Measurements from ENCODE around the gene CCDC14.
"Not testable (repeated sequence)": the region's sequence is repeated elsewhere in the genome, so short reads cannot be mapped to it uniquely, and the experiment has no call there.

The CCDC14 gene

GRCh38 chr3:123966799-123967198, 5.8 kb upstream of the CCDC14 start:
- H3K4me3 ChIP-seq, H3K27ac ChIP-seq: not testable (repeated sequence)

GRCh38 chr3:123964793-123965192, 3.8 kb upstream of the CCDC14 start:
- not testable (repeated sequence) for H3K27ac ChIP-seq, H3K4me3 ChIP-seq

- Histone ChIP-seq H3K27ac (peak overlapping the region in 20 of 21 experiments; percentile 7 to 88 (median 81)), H3K4me3 (peak overlapping the region; percentile 54 to 88 (median 68))
Observed at GRCh38 chr3:123961508-123961856, 453 bp upstream of the CCDC14 start.

- Histone ChIP-seq H3K4me3 (no peak overlapping the region), H3K27ac (no peak overlapping the region)
Observed at GRCh38 chr3:123953735-123954134, 7.3 kb downstream of the CCDC14 start.

- H3K4me3 ChIP-seq = no peak overlapping the region
Observed at GRCh38 chr3:123952844-123953520, 8.0 kb downstream of the CCDC14 start.

GRCh38 chr3:123951522-123952447, 9.2 kb downstream of the CCDC14 start:
- H3K27ac ChIP-seq = no peak overlapping the region
- H3K4me3 ChIP-seq = no peak overlapping the region

More at GRCh38 chr3:123952844-123953520, 8.0 kb downstream of the CCDC14 start:
- H3K27ac ChIP-seq = no peak overlapping the region

GRCh38 chr3:123949641-123950040, 11.4 kb downstream of the CCDC14 start:
- Histone ChIP-seq H3K27ac (no peak overlapping the region), H3K4me3 (no peak overlapping the region)

- Histone ChIP-seq H3K4me3 (no peak overlapping the region), H3K27ac (no peak overlapping the region)
Observed at GRCh38 chr3:123948449-123948848, 12.6 kb downstream of the CCDC14 start.

GRCh38 chr3:123947482-123947881, 13.5 kb downstream of the CCDC14 start:
- Histone ChIP-seq H3K27ac (no peak overlapping the region), H3K4me3 (no peak overlapping the region)

GRCh38 chr3:123941542-123941941, 19.5 kb downstream of the CCDC14 start:
- H3K4me3 ChIP-seq = no peak overlapping the region
- no peak overlapping the region for H3K27ac ChIP-seq

- Histone ChIP-seq H3K27ac (no peak overlapping the region), H3K4me3 (no peak overlapping the region)
Observed at GRCh38 chr3:123941121-123941520, 19.9 kb downstream of the CCDC14 start.

- Histone ChIP-seq H3K4me3 (no peak overlapping the region), H3K27ac (no peak overlapping the region)
Observed at GRCh38 chr3:123939706-123940105, 21.3 kb downstream of the CCDC14 start.

- no peak overlapping the region for H3K27ac ChIP-seq
- H3K4me3 ChIP-seq = no peak overlapping the region
Observed at GRCh38 chr3:123936400-123936799, 24.6 kb downstream of the CCDC14 start.

GRCh38 chr3:123935830-123936229, 25.2 kb downstream of the CCDC14 start:
- Histone ChIP-seq H3K4me3 (no peak overlapping the region), H3K27ac (no peak overlapping the region)

GRCh38 chr3:123934250-123934649, 26.8 kb downstream of the CCDC14 start:
- H3K27ac ChIP-seq = no peak overlapping the region
- no peak overlapping the region for H3K4me3 ChIP-seq

GRCh38 chr3:123930445-123930844, 30.6 kb downstream of the CCDC14 start:
- no peak overlapping the region for H3K4me3 ChIP-seq

GRCh38 chr3:123929325-123929724, 31.7 kb downstream of the CCDC14 start:
- H3K4me3 ChIP-seq = no peak overlapping the region

More at GRCh38 chr3:123930445-123930844, 30.6 kb downstream of the CCDC14 start:
- H3K27ac ChIP-seq = no peak overlapping the region

GRCh38 chr3:123926396-123926795, 34.6 kb downstream of the CCDC14 start:
- Histone ChIP-seq H3K4me3 (no peak overlapping the region), H3K27ac (no peak overlapping the region)

More at GRCh38 chr3:123929325-123929724, 31.7 kb downstream of the CCDC14 start:
- H3K27ac ChIP-seq = no peak overlapping the region

GRCh38 chr3:123920868-123921267, 40.2 kb downstream of the CCDC14 start:
- Histone ChIP-seq H3K4me3 (no peak overlapping the region), H3K27ac (no peak overlapping the region)

GRCh38 chr3:123920383-123920782, 40.6 kb downstream of the CCDC14 start:
- no peak overlapping the region for H3K27ac ChIP-seq
- H3K4me3 ChIP-seq = no peak overlapping the region

GRCh38 chr3:123919353-123919752, 41.7 kb downstream of the CCDC14 start:
- Histone ChIP-seq H3K4me3 (no peak overlapping the region), H3K27ac (no peak overlapping the region)
